ENCODE data around the gene CCDC92B.

CCDC92B gene

DNA sequence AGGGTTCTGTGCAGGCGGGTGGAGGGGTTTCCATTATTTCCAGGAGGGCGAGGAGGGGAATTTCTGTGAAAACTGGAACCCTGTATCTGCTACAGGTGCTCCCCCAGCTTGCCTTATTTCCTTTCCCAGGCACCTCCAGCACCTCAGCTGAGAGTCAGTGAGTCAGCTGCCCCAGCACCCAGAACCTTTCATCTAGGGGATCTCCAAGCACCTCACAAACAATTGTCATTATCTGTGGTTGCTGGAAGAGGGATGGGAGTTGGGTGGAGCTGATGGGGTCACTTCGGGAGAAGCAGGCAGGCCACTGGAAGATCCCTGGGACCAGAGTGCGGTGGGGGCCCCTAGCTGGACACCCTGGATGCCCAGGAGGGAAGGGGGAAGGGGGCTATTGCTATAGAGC lies 27.8 kb downstream of the CCDC92B start:
- DNase-seq (ENCODE audit: low spot score) = no peak

- DNase-seq (ENCODE audit: low spot score) = no peak
These were observed 29.6 kb downstream of the CCDC92B start for GRCh38 chr17:2719861-2720260.

DNA sequence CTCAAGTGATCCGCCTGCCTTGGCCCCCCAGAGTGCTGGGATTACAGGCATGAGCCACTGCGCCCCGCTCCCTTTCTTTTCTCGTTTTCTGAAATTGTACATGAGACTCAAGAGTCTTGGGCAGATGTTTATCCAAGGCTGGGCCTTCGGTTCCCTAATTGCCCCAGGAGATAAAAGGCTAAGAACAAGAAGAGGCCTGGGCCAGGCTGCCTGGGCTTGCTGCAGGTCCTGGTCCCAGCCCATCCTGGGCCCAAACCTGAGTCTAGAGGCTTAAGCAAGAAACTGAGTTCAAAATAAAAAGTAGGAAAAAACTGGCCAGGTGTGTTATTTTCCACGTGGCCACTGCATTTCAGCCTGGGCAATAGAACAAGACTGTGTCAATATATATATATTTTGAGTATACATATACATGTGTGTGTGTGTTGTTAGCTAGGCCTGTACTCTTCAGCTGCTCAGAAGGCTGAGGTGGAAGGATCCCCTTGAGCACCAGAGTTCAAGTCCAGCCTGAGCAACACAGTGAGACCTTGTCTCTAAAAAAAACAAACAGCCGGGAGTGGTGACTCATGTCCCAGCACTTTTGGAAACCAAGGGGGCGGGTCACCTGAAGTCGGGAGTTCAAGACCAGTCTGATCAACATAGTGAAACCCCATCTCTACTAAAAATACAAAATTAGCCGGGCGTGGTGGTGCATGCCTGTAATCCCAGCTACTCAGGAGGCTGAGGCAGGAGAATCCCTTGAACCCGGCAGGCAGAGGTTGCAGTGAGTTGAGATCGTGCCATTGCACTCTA lies 31.1 kb downstream of the CCDC92B start:
- no peak for DNase-seq (ENCODE audit: low spot score)

GRCh38 chr17:2716649-2717048 lies 32.8 kb downstream of the CCDC92B start:
- no peak for DNase-seq (ENCODE audit: low spot score)

- no peak for DNase-seq (ENCODE audit: low spot score)
These were observed 35.6 kb downstream of the CCDC92B start for GRCh38 chr17:2713881-2714280.

- no peak for DNase-seq (ENCODE audit: low spot score)
These were observed 37.0 kb downstream of the CCDC92B start for GRCh38 chr17:2712300-2713043.

DNA sequence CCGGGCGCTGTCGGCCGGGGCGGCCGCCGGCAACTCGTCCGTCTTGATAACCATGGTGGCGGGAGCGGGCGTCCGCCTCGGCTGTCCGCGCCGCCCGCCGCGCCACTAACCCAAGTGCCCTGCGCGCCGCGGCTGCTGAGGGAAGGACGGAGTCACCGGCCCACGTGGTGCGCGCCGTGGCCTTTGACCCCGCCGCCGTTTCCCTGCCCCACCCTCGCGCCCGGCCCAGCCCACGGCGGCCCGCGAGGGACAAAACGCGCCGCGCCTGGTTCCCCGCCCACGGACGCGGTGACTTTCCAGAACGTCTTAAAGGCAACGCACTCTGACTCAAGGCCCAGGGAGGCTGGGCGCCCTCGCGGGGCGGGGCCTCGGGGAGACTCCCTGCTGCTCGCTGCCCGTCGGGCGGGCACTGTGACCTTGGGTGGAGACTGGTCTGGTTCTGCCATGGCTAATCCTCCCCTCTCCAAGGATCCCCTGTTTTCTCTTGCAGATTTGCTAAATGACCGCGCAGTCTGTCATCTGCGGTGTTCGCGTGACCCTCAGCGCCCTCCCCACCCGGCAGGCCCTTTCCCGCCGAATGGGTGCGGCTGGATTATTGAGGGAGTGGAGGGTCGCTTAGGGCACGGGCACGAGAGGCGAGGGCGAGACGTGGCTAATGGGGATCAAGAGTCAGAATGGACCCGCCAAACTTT lies 37.7 kb downstream of the CCDC92B start, which contains the start of gene CLUH:
Gene CLUH (minus strand): TSS at position 157 of the 692 bp plus-strand sequence. CDS start 103 bp downstream, at position 54.
- peak; percentile 96 for DNase-seq (ENCODE audit: low spot score)

- DNase-seq (ENCODE audit: low spot score) = no peak
These were observed 38.4 kb downstream of the CCDC92B start for GRCh38 chr17:2710803-2711607.

GRCh38 chr17:2710071-2710802 lies 39.2 kb downstream of the CCDC92B start:
- DNase-seq (ENCODE audit: low spot score) = no peak

GRCh38 chr17:2709183-2709661 lies 40.2 kb downstream of the CCDC92B start:
- no peak for DNase-seq (ENCODE audit: low spot score)

DNA sequence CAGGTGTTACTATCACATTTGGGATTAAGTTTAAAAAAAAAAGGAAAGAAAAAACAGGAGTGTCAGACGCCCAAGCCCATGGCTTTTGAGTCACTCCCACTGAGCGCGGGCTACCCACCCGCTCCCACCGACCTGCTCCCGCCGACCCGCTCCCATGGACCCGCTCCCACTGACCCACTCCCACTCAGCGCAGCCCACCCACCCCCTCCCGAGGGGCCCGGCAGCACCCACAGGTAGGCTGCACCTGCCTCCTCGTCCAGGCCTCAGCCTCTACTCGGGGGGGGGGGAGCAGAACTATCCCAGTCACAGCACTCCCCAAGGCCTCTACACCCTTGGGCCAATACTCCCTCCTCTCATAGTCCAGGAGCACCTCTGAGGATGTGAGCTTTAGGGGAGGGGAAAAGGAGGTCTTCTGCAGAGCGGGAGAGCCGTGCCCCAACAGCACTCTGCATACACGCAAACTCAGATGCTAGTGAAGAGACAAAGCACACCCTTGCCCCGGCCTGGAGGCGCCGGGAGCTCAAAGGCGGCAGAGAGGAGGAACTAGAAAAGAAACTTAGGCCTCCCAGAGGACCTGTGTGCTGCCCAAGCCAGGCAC lies 40.8 kb downstream of the CCDC92B start:
- DNase-seq (ENCODE audit: low spot score) = no peak

GRCh38 chr17:2707721-2708584 lies 41.5 kb downstream of the CCDC92B start:
- DNase-seq (ENCODE audit: low spot score) = no peak

- no peak for DNase-seq (ENCODE audit: low spot score)
These were observed 42.4 kb downstream of the CCDC92B start for GRCh38 chr17:2706911-2707510.

DNA sequence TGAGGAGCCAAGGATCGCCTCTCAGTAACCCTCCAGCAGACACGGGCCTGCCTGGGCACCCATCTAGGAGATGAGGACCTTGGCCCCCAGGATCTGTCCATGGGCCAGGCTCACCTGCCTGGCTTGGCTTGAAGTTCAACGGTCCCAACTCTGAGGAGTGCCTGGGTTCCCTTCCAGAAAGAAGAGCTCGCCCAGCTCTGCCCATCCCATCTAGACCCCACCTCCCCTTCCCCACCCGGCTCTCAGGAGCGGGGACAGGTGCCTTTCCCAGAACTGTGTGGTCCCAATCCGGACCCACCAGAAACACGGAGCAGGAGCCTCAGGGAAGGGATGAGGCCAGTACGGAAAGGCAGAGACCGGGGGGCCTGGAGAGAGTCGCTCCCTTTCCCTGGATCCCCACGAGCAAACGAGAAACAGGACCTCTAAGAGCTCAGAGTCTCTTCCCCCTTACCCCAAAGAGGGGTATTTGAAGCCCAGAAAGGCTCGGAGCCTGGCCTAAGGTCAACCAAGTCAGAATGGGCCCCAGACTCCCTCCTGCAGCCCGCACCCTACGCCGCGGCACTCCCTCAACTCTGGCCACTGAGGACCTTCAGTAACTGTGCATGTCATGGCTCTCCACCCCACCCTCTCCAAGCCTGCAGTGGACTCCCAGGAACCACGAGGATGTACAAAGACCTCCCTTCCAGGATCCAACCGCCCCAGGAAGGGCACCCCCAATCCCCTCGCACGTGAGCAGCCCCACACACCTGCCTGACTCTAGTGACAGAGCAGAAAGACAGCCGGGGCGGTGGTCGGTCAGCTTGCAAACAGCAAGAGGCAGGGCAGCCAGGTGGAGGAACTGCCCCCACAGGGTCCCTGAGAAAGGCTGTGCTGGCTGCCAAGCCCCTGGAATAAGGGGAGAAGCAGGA lies 43.3 kb downstream of the CCDC92B start:
- no peak for DNase-seq (ENCODE audit: low spot score)

DNA sequence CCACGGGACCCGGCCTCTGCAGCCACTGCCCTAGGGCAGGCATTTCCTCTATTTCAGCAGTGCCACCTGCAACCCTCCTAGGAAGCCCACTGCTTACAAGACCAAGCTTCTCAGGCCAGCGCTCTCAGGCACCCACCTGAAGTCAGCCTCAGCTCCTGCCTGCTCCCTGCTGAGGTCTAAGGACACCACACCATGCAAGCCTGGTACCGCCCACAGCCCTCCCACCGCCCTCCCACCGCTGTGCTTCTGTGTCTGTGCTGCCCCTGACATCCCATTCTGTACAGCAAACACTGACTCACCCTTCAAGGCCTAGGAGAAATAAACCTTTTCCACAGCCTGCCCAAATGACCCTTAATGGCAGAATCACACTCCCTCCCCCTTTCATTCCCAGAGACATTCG lies 44.2 kb downstream of the CCDC92B start:
- no peak for DNase-seq (ENCODE audit: low spot score)

DNA sequence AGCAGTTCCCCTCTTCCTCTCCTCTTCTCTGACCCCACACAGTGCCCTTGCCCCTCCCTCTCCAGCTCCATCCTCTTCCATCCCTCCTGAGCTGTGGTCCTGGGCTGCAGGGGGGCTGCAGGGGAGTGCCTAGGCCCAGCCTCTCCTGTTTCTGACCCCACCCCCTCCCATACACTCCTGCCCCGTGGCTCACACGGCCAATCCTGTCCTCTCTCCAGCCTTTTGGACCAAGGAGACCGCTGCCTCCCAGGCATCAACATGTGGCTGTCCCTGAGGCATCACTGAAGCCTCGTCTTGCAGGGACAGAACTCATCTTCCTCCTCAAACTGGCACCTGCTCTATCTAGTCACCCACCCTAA lies 44.6 kb downstream of the CCDC92B start:
- DNase-seq (ENCODE audit: low spot score) = no peak

DNA sequence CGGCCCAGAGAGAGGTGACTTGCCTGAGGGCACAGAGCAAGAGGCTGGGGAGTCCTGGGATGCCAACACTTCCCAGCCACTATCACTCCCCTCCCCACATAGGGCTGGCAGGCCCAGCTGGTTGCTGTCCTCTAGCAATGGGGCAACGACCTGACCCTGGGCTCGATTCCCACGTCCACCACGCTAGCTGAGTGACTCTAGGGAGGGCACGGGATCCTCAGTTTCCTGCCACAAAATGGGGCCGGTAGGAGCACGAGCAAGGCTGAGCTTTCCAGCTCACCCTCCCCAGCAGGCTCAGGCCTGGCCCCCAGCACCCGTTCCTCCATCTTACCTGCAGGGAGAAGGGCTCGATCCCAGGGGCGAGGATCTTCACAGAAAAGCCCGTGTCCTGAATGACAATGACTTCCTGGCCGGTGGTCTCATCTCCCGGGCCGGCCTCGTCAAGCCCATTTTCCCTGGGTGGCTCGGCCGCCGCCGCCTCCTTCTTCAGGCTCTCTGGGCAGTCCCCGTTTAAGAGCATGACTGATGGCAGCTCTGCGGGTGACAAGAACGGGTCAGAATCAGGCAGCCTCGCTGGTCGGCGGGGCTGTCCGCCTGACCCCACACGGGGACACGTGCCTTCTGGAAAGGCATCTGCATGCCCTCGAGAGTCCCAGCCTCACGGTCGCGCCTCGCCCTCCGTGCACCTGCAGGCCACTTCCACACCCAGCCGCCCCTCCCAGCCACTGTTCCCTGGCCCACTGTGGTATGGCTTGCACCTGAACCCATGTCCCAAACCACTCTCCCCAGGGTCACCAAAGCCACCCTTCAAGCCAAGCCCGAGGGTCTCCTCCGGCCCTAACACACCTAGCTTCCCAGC lies 45.2 kb downstream of the CCDC92B start:
- no peak for DNase-seq (ENCODE audit: low spot score)

Data from COLO829 (cell line).